K562 (cell line): ENCODE measurements around the gene DNAAF3. TPM values are rescaled to one million over a fixed set of nuclear protein-coding genes. Genes with fewer than 3 reads are reported as not detected.
A peak's percentile ranks its signal among the peaks of the same experiment; 100 is the strongest.

Source experiments
- ATAC-seq: fragments of 200-7000 bp; cut with Tn5 transposase; 3 replicates; pipeline ENCODE4 v1.9.1; 2020; ENCODE audit warnings: moderate library complexity
- BruUV-seq: library from RNA; stranded (reverse); fragments of 400-500 nt; replicated peaks from 2 replicates; lab custom pipeline; 2021; lab: Mats Ljungman, UMichigan
- CTCF ChIA-PET: fragments of 300-600 bp; formaldehyde crosslinking; extraction: SDS; loops from one replicate; lab custom pipeline; 2021; ENCODE audit warnings: low intra/inter-chr PET ratio; lab: Yijun Ruan, JAX
- POLR2A ChIA-PET: fragments of 300-600, 350-650 bp; sonication (Branson Sonifier 250); formaldehyde crosslinking; extraction: SDS; loops from one replicate; lab custom pipeline; 2021; ENCODE audit warnings: antibody characterized with exemption, inconsistent platforms; lab: Yijun Ruan, JAX
- DNase-seq, 4 experiments: peaks; one replicate each; pipeline versions ENCODE4 v3.0.0 to v3.0.0-alpha.2; 2011 to 2018; ENCODE audit warnings: low spot score in 3 of 4, mixed read lengths in 3 of 4; ENCODE audit errors: extremely low read depth in 1 of 4
- FAIRE-seq: peaks from 2 replicates; lab custom pipeline; 2011; peaks lifted over from hg19 to GRCh38; lab: Jason Lieb, UNC
- H2AFZ ChIP-seq: 2 replicates; pipeline ENCODE4 v1.6.0; 2011; ENCODE audit warnings: low read depth, low read length, control low read depth, inconsistent platforms
- H3K27ac ChIP-seq: fragments of 200-600 bp; 3 replicates; pipeline ENCODE4 v1.8.0; 2011; ENCODE audit warnings: low read depth, mild to moderate bottlenecking, control low read depth, inconsistent platforms, low read length, moderate library complexity, mixed read lengths; ENCODE audit errors: extremely low read depth
- H3K27me3 ChIP-seq, 2 experiments: fragments of 300-600 bp in 1 of 2; 2 replicates in 1 of 2; 3 replicates in 1 of 2; pipeline versions ENCODE4 v1.6.0 to v1.8.0; 2011; ENCODE audit warnings: inconsistent platforms in 2 of 2, low read length in 2 of 2, mild to moderate bottlenecking in 1 of 2, mixed read lengths in 1 of 2, moderate library complexity in 1 of 2; ENCODE audit not compliant: control insufficient read depth in 2 of 2, insufficient read depth in 2 of 2
- H3K36me3 ChIP-seq: fragments of 300-600 bp; 3 replicates; pipeline ENCODE4 v1.8.0; 2011; ENCODE audit warnings: mild to moderate bottlenecking, low read length, inconsistent platforms; ENCODE audit not compliant: control insufficient read depth, insufficient read depth
- H3K4me1 ChIP-seq, 2 experiments: fragments of 200-600 bp in 1 of 2; replicated peaks in 1 of 2; 2 replicates in 1 of 2; 3 replicates in 1 of 2; pipeline versions ENCODE4 v1.5.1 to v1.8.0; 2011; ENCODE audit warnings: inconsistent platforms in 2 of 2, low read length in 2 of 2, mild to moderate bottlenecking in 1 of 2, mixed read lengths in 1 of 2, moderate library complexity in 1 of 2; ENCODE audit not compliant: control insufficient read depth in 2 of 2, insufficient read depth in 2 of 2
- H3K4me2 ChIP-seq: 2 replicates; pipeline ENCODE4 v1.6.1; 2011; ENCODE audit warnings: low read length, control low read depth, inconsistent platforms, mixed read lengths; ENCODE audit not compliant: insufficient read depth
- H3K4me3 ChIP-seq: fragments of 200-600 bp; sonication (generic), shearing (Covaris generic); 2 replicates; pipeline ENCODE4 v1.5.1; 2016; ENCODE audit warnings: control low read depth, inconsistent platforms
- H3K79me2 ChIP-seq: fragments of 200-600 bp; 3 replicates; pipeline ENCODE4 v1.8.0; 2011; ENCODE audit warnings: low read length, inconsistent platforms; ENCODE audit not compliant: control insufficient read depth, insufficient read depth
- H3K9ac ChIP-seq, 2 experiments: 2 replicates each; pipeline versions ENCODE4 v1.6.0 to v1.6.1; 2011; ENCODE audit warnings: low read depth in 2 of 2, low read length in 2 of 2, control low read depth in 1 of 2, inconsistent platforms in 1 of 2, mild to moderate bottlenecking in 1 of 2, mixed read lengths in 1 of 2; ENCODE audit not compliant: insufficient read depth in 1 of 2
- H3K9me1 ChIP-seq: one replicate; pipeline ENCODE4 v1.6.0; 2011; ENCODE audit warnings: inconsistent platforms, mild to moderate bottlenecking, low read length, moderate library complexity; ENCODE audit not compliant: control insufficient read depth, insufficient read depth
- H3K9me3 ChIP-seq: replicated peaks from 2 replicates; pipeline ENCODE4 v1.5.1; 2011; ENCODE audit warnings: low read depth, low read length, inconsistent platforms; ENCODE audit not compliant: control insufficient read depth, insufficient read depth
- H4K20me1 ChIP-seq: replicated peaks from 2 replicates; pipeline ENCODE4 v1.6.1; 2011; ENCODE audit warnings: low read length, inconsistent platforms, mixed read lengths; ENCODE audit not compliant: control insufficient read depth, insufficient read depth
- HNRNPK ChIP-seq: fragments of 200-400 bp; formaldehyde crosslinking; IDR thresholded peaks from one replicate; pipeline ENCODE4 v1.6.1; 2018; ENCODE audit warnings: mild to moderate bottlenecking, low read depth, low read length; ENCODE audit not compliant: poor library complexity, severe bottlenecking
- PCBP1 ChIP-seq: fragments of 200-400 bp; formaldehyde crosslinking; IDR thresholded peaks from 2 replicates; pipeline ENCODE4 v1.6.1; 2018; ENCODE audit warnings: mild to moderate bottlenecking, low read depth, low read length; ENCODE audit not compliant: poor library complexity, severe bottlenecking
- PCBP2 ChIP-seq: fragments of 200-400 bp; formaldehyde crosslinking; IDR thresholded peaks from 2 replicates; pipeline ENCODE4 v1.6.1; 2018; ENCODE audit warnings: low read length, low read depth, mild to moderate bottlenecking, moderate library complexity; ENCODE audit not compliant: poor library complexity, severe bottlenecking
- SNIP1 ChIP-seq: fragments of 450-650 bp; IDR thresholded peaks from 2 replicates; pipeline ENCODE4 v1.7.1; 2017; ENCODE audit warnings: low read depth, mild to moderate bottlenecking
- TFE3 ChIP-seq: fragments of 450-650 bp; formaldehyde crosslinking; IDR thresholded peaks from 2 replicates; pipeline ENCODE4 v1.4.0; 2020; ENCODE audit warnings: mild to moderate bottlenecking, mixed read lengths
- WGBS: fragments of 100-300 bp; shearing (Covaris generic); methylation state at CpG from one replicate; pipeline ENCODE4 v1.1.6; 2016; ENCODE audit warnings: low coverage, mixed read lengths; ENCODE audit not compliant: insufficient coverage; ENCODE audit errors: missing lambda C conversion rate; 5-methylcytosine and 5-hydroxymethylcytosine counted together
- in situ Hi-C: fragments of 300-500 bp; cut with MboI; formaldehyde crosslinking; loops from 4 replicates; pipeline ENCODE4 v1.15.0; 2018; ENCODE audit warnings: inconsistent platforms, mixed read lengths
- intact Hi-C: fragments of 100-400 bp; cut with micrococcal nuclease; formaldehyde crosslinking; loops from 2 replicates; pipeline ENCODE4 v1.14.2; 2022
- polyA plus RNA-seq, 8 experiments: library from polyadenylated mRNA; depleted of rRNA in 4 of 8; stranded (reverse) in 5 of 8; unstranded in 3 of 8; fragments of >200 nt; fragmentation: Nextera tagmentation in 2 of 8; fragmentation: Illumina TruSeq in 1 of 8; extraction: Ambion mirVana in 2 of 8; extraction: Trizol in 1 of 8; gene quantifications; 2 replicates each; pipeline versions ENCODE4 v1.2.1 to v1.2.3, GENCODE V29; 2011 to 2014; ENCODE audit warnings: inconsistent platforms in 1 of 8, missing spikeins in 1 of 8
- total RNA-seq, 7 experiments: library from RNA; depleted of rRNA in 6 of 7; stranded (reverse); fragments of >200 nt in 6 of 7; fragmentation: Illumina TruSeq in 2 of 7; extraction: Trizol in 2 of 7; gene quantifications; 2 replicates each; pipeline versions ENCODE4 v1.2.1 to v1.2.3, GENCODE V29; 2011 to 2021; ENCODE audit warnings: low replicate concordance in 1 of 7

DNAAF3 gene
- total and polyA plus RNA-seq, 9 of the 15 experiments (the other 6 are each of a cell fraction or from before 2014, with no cell fraction given), result 21.6 to 61.5 (median 43.0) TPM

GRCh38 chr19:55134736-55135135 lies 31.7 kb downstream of the DNAAF3 start:
- intact Hi-C loops (loop anchor here (1.0 kb wide), 1 partner anchor 253 kb away; no protein-coding TSS in a partner anchor), in situ Hi-C loops (loop anchor here (25.0 kb wide), 1 partner anchor 503 kb away; the partner anchor contains the start of genes CCDC106, ZNF580 and ZNF581)
- Histone ChIP-seq H3K36me3 (peaks cover 52% of the 10 kb centered on the region; the same call in 2 of the 3 replicates), H3K9me1 (no peaks in the 10 kb centered on the region), H2AFZ (no peak overlapping the region), H3K9me3 (no peaks in the 10 kb centered on the region), H3K4me3 (no peak overlapping the region), H3K4me2 (no peak overlapping the region), H4K20me1 (no peaks in the 10 kb centered on the region; the same call in 1 of the 2 replicates), H3K27ac (0 out of 3 replicates have a peak overlapping the region, but pooled peaks have one; percentile 48), H3K27me3 (no peaks in the 10 kb centered on the region), H3K9ac (no peak overlapping the region), H3K79me2 (no peaks in the 10 kb centered on the region), H3K4me1 (peaks cover 0 to 15% of the 10 kb centered on the region in 2 experiments; a peak in 2 of 5 replicates)
- DNase-seq (no peak), FAIRE-seq (no peak), ATAC-seq (no peak)
- BruUV-seq, result no TSS peak
- CTCF ChIA-PET, result no interaction called here
- TF ChIP-seq SNIP1 (no peak), PCBP2 (peak; percentile 96), PCBP1 (peak; percentile 94), TFE3 (peak; percentile 79), HNRNPK (peak; percentile 97)
- no CpG with 5 or more reads among the region's 3 CpGs for WGBS
- POLR2A ChIA-PET, result interaction anchor here (0.7 kb wide), 1 partner anchor 251 kb away, joined by 3 read pairs; the partner anchor contains the start of gene RPL28
